HepG2 (cell line): ENCODE data around the gene ATAD2B. TPM values are rescaled to one million over a fixed set of nuclear protein-coding genes. Genes with fewer than 3 reads are reported as not detected.
A peak's percentile ranks its signal among the peaks of the same experiment; 100 is the strongest.

ENCODE experiments used
- ATAD3A ChIP-seq: sonication (generic); formaldehyde crosslinking; IDR thresholded peaks from 2 replicates; pipeline ENCODE4 v1.4.0; 2020; ENCODE audit warnings: missing genetic modification reagents
- BRCA1 ChIP-seq: sonication (generic); formaldehyde crosslinking; IDR thresholded peaks from 2 replicates; pipeline ENCODE4 v1.4.0; 2020; ENCODE audit warnings: missing genetic modification reagents
- CBFB ChIP-seq: sonication (generic); formaldehyde crosslinking; IDR thresholded peaks from 2 replicates; pipeline ENCODE4 v1.4.0; 2020; ENCODE audit warnings: missing genetic modification reagents
- HBP1 ChIP-seq: IDR thresholded peaks from 2 replicates; pipeline ENCODE4 v1.6.1; 2016; ENCODE audit warnings: low read depth, control low read depth
- JARID2 ChIP-seq: sonication (generic); formaldehyde crosslinking; IDR thresholded peaks from 2 replicates; pipeline ENCODE4 v1.8.1; 2023; ENCODE audit warnings: missing genetic modification reagents, inconsistent platforms; ENCODE audit not compliant: insufficient replicate concordance
- KLF6 ChIP-seq: IDR thresholded peaks from 2 replicates; pipeline ENCODE4 v1.8.0; 2016; ENCODE audit warnings: missing biosample characterization, missing genetic modification reagents
- MTA3 ChIP-seq: sonication (generic); formaldehyde crosslinking; IDR thresholded peaks from 2 replicates; pipeline ENCODE4 v1.4.0; 2020; ENCODE audit warnings: missing genetic modification reagents
- RBM39 ChIP-seq: fragments of 200-400 bp; formaldehyde crosslinking; IDR thresholded peaks from one replicate; pipeline ENCODE4 v1.6.1; 2018; ENCODE audit warnings: antibody characterized with exemption, mild to moderate bottlenecking, low read depth, low read length; ENCODE audit not compliant: poor library complexity, severe bottlenecking
- SPEN ChIP-seq: sonication (generic); formaldehyde crosslinking; IDR thresholded peaks from 2 replicates; pipeline ENCODE4 v1.5.1; 2020; ENCODE audit warnings: low read depth, mild to moderate bottlenecking, missing genetic modification reagents
- ZFP1 ChIP-seq: IDR thresholded peaks from 2 replicates; pipeline ENCODE4 v1.6.1; 2016
- ZNF33A ChIP-seq: sonication (generic); formaldehyde crosslinking; IDR thresholded peaks from 2 replicates; pipeline ENCODE4 v1.5.1; 2020; ENCODE audit warnings: missing genetic modification reagents, mild to moderate bottlenecking, moderate library complexity, borderline replicate concordance
- ZNF609 ChIP-seq: sonication (generic); formaldehyde crosslinking; IDR thresholded peaks from 2 replicates; pipeline ENCODE4 v1.4.0; 2020; ENCODE audit warnings: mild to moderate bottlenecking, missing genetic modification reagents, borderline replicate concordance
- ZNF841 ChIP-seq: sonication (generic); formaldehyde crosslinking; IDR thresholded peaks from 2 replicates; pipeline ENCODE4 v1.8.1; 2023; ENCODE audit warnings: missing genetic modification reagents, borderline replicate concordance
- ZNF850 ChIP-seq: sonication (generic); formaldehyde crosslinking; conservative IDR thresholded peaks from 2 replicates; pipeline ENCODE4 v1.9.0; 2021; ENCODE audit warnings: mild to moderate bottlenecking, missing genetic modification reagents
- polyA plus RNA-seq, 8 experiments: library from polyadenylated mRNA; depleted of rRNA in 3 of 8; stranded (reverse) in 7 of 8; unstranded in 1 of 8; fragments of >200 nt; fragmentation: Illumina TruSeq in 4 of 8; extraction: Trizol in 4 of 8; gene quantifications; 2 replicates each; pipeline versions ENCODE4 v1.2.1 to v1.2.3, GENCODE V29; 2011 to 2016; ENCODE audit warnings: low read depth in 4 of 8, missing spikeins in 1 of 8, mixed read lengths in 1 of 8; ENCODE audit not compliant: insufficient read depth in 1 of 8
- total RNA-seq, 5 experiments: library from RNA; depleted of rRNA; stranded (reverse); fragments of >200 nt; fragmentation: Illumina TruSeq; extraction: Trizol; gene quantifications; 2 replicates each; pipeline ENCODE4 v1.2.3, GENCODE V29; 2016; ENCODE audit warnings: low read depth in 1 of 5
- TF ChIP-seq, protein P1 (sequence below), 2 experiments: sonication (generic) in 1 of 2; formaldehyde crosslinking in 1 of 2; IDR thresholded peaks; 2 replicates each; pipeline versions ENCODE4 v1.4.0 to v1.6.1; 2016 to 2020; ENCODE audit warnings: borderline replicate concordance in 1 of 2, low read depth in 1 of 2, mild to moderate bottlenecking in 1 of 2, missing genetic modification reagents in 1 of 2

ATAD2B gene
- total and polyA plus RNA-seq, 2 of the 13 experiments (the other 11 are each of a cell fraction or from before 2014, with no cell fraction given) = 5.3 to 22.2 TPM

GRCh38 chr2:23926750-23927571, at the start of gene ATAD2B (continued):
- peak; percentile 61; the same call in 1 of the 2 replicates for TF ChIP-seq ZNF609 (CRISPR knock-in tag)
- TF ChIP-seq, protein P1, sequence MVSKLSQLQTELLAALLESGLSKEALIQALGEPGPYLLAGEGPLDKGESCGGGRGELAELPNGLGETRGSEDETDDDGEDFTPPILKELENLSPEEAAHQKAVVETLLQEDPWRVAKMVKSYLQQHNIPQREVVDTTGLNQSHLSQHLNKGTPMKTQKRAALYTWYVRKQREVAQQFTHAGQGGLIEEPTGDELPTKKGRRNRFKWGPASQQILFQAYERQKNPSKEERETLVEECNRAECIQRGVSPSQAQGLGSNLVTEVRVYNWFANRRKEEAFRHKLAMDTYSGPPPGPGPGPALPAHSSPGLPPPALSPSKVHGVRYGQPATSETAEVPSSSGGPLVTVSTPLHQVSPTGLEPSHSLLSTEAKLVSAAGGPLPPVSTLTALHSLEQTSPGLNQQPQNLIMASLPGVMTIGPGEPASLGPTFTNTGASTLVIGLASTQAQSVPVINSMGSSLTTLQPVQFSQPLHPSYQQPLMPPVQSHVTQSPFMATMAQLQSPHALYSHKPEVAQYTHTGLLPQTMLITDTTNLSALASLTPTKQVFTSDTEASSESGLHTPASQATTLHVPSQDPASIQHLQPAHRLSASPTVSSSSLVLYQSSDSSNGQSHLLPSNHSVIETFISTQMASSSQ (IDR thresholded peaks at IDR 0.05; ENCODE audit: low read depth) = no peak; the same call in 1 of the 2 replicates
- TF ChIP-seq, protein P1 (CRISPR knock-in tag; IDR thresholded peaks at IDR 0.05; ENCODE audit: borderline replicate concordance) = peak; percentile 73
- TF ChIP-seq ZFP1 (CRISPR knock-in tag) = no peak; the same call in 1 of the 2 replicates
- peak; percentile 98 for TF ChIP-seq BRCA1 (CRISPR knock-in tag)
- TF ChIP-seq MTA3 (CRISPR knock-in tag) = no peak
- no peak for TF ChIP-seq ATAD3A (CRISPR knock-in tag)
- peak; percentile 96 for TF ChIP-seq CBFB
- no peak for TF ChIP-seq ZNF850
- TF ChIP-seq HBP1 (CRISPR knock-in tag) = peak; percentile 86
- TF ChIP-seq KLF6 (CRISPR knock-in tag) = peak; percentile 85
- TF ChIP-seq JARID2 (CRISPR knock-in tag) = peak; percentile 44
- TF ChIP-seq RBM39 = peak; percentile 96
- TF ChIP-seq SPEN = peak; percentile 78
- TF ChIP-seq ZNF33A (CRISPR knock-in tag) = no peak
- TF ChIP-seq ZNF841 (CRISPR knock-in tag) = peak; percentile 82; the same call in 1 of the 2 replicates
